NCI-H1105 treated with DMSO at 0.1 percent for 48 hours (cell line): ENCODE data around the gene SOX10.
"Not testable (repeated sequence)": the region's sequence is repeated elsewhere in the genome, so short reads cannot be mapped to it uniquely, and the experiment has no call there.

Experiments
- DNase-seq: peaks from one replicate; lab custom pipeline; 2025; lab: John Stamatoyannopoulos, UW

The SOX10 gene

DNA sequence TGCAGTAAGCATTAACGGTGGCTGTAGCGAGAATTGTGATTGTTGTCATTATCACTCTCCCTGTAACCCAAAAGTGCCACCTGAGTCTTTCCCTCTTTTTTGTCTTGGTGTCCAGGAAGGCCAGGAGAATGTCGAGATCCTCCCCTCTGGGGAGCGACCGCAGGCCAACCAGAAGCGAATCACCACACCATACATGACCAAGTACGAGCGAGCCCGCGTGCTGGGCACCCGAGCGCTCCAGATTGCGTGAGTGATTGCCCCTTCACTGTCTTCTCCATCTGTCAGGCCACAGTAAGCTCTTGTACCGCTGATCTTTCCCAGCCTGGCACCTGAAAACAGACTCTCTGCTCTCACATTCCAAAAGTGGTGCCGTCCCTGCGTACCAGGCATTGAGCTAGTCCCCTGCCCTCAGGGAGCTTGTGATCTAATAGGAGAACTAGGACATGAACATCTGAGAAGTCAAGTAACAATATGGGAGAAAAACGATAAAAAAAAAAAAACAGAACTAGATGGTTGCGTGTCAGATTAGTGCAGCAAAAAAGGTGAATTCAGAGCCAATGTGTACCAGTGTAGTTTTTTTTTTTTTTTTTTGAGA lies 25.0 kb downstream of the SOX10 start:
- DNase-seq: no peak

DNA sequence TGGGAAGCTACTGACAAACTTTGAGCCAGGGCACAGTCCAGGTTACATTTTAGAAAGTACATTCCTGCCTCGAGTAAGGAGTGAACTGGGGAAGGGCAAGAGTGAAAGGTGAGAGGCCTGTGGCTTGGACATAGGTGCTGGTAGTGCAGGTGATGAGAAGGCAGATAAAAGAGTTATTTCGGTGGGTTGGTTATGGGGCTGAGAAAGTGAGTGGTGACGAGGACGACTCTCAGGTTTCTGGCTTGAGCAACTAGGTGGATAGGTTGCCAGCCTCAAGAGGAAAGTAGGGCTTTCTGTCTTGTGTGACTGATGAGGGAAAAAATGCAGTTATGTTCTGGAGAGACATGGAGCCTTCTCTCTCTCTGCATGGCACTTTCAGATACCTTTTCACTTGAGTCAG lies 27.1 kb downstream of the SOX10 start:
- DNase-seq: no peak

DNA sequence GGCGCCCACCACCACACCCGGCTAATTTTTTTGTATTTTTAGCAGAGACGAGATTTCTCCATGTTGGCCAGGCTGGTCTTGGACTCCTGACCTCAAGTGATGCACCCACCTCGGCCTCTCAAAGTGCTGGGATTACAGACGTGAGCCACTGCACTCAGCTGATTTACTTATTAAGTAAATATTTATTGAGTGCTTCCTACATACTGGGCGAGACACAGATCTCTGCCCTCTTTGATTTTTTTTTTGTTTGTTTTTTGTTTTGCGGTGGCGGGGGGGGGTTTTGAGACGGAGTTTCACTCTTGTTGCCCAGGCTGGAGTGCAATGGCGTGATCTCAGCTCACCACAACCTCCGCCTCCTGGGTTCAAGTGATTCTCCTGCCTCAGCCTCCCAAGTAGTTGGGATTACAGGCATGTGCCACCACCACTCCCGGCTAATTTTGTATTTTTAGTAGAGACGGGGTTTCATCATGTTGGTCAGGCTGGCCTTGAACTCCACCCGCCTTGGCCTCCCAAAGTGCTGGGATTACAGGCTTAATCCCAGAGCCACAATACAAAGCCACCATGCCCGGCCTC lies 28.4 kb downstream of the SOX10 start:
- DNase-seq: not testable (repeated sequence)

- no peak for DNase-seq
These were observed 29.7 kb downstream of the SOX10 start for GRCh38 chr22:37954686-37955085.

DNA sequence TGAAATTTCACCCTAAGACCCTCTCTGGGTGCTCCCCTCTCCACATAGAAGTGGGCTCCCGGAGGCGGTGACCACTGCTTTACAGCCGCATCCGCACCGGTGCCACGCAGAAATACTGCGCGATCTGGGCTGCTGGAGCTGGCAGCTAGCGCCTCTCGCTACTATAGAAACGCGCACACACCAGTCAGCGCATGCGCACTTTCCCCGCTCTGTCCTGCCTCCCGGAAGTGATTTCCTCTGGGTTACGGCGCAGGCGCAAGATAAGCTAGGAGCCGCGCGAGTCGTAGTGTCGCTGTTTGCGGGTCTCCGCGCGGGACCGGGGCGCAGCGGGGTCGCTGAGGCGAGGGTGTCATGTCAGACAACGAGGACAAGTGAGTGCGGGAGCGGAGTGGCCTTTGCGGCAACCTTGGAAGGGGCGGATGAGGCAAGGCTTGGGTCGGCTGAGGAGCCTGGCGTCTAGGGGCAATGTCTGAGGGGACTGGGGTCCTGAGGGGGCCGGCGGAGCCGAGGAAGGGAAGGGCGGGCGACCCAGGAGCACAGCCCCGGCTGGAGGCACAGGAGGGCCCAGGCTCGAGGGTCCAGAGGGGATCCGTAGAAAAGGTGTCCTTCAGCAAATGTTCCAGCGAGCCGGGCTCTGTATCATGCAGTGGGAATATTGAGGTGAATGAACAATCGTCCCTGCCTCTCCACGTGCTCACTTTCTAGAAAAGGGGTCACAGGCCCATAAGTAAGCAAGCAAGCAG lies 30.7 kb downstream of the SOX10 start, which contains the start of the genes C22orf23 and POLR2F:
Gene C22orf23, minus strand, starts transcription at position 165 of the 743 bp plus-strand sequence. CDS start 452 bp downstream, outside the sequence.
Gene POLR2F, plus strand, starts transcription at position 263 of the 743 bp plus-strand sequence. Its CDS starts 89 bp downstream, at position 352.
- DNase-seq: peak; percentile 87

GRCh38 chr22:37953062-37953436 lies 31.3 kb downstream of the SOX10 start:
- DNase-seq: no peak

GRCh38 chr22:37952629-37953028 lies 31.7 kb downstream of the SOX10 start:
- DNase-seq: not testable (repeated sequence)

DNA sequence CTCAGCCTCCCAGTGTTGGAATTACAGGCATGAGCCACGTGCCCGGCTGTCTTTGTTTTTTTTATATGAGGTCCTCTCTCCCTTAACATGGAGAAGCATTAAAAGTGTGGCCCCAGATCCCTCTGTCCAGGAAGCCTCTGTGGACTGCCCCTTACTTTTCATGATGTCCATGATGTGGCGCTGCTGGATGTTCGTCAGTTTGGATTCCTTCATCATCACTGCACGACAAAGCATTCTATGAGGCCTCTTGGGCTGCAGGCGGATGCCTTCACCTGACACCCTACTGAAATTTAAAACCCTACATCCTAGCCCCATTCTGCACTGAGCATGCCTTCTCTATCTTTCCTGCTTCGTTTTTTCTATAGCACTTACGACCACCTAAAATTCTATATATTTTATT lies 33.0 kb downstream of the SOX10 start:
- DNase-seq: no peak

DNA sequence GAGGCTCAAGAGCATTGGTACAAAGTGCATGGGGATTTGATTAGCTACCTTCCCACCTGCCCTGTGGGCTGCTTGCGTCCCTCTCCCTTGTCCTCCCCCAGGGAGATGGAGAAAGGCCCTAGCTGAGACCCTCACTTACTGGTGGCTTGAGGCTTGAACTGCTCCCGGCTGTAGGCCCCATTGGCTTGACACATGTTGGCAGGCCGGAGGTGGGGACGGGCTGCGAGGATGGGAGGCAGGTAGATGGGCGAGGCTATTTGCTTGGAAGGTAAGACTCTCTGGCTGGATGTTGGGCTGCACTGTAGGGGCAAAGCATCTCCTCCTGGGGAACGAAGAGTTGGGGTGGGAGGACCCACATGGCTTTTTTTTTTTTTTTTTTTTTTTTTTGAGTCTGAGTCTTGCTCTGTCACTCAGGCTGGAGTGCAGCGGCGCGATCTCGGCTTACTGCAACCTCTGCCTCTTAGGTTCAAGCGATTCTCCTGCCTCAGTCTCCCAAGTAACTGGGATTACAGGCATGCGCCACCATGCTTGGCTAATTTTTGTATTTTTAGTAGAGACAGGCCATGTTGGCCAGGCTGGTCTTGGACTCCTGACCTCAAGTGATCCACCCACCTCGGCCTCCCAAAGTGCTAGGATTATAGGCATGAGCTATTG lies 37.1 kb downstream of the SOX10 start:
- not testable (repeated sequence) for DNase-seq

- not testable (repeated sequence) for DNase-seq
These were observed 39.9 kb downstream of the SOX10 start for GRCh38 chr22:37944423-37944822.

- DNase-seq: no peak
These were observed 40.5 kb downstream of the SOX10 start for GRCh38 chr22:37943825-37944198.

DNA sequence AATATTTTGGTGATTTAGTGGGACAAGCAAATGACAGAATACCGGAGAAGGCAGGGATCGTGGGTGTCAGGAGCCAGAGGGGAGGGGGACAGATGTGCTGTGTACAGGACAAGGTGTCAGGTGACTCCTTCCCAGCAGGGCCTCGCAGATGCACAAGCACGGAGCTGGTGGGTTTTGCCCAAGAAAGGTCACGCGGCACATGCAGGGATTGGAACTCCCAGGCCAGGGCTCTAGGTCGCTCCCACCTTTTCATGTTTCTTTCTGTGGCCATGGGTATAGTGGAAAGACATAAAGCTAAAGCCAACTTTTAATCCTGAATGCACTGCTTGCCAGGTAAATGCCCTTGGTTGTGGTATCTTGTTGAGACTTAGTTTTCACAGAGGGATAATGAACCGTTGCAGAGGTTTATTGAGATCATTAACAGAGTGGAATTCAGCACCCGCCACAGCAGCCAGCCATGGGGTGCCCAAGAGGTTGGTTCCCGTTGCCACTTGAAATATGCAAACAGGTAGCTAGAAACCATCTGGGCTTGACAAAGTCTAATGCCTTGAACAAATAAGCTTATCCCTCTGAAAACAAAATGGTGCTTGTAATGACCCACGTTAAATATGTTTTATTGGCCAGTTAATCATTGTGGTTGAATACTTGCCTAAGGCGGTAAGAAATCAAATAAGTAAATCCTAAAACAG lies 41.1 kb downstream of the SOX10 start:
- no peak for DNase-seq

- no peak for DNase-seq
These were observed 42.2 kb downstream of the SOX10 start for GRCh38 chr22:37942133-37942532.

GRCh38 chr22:37940698-37941376 lies 43.5 kb downstream of the SOX10 start:
- DNase-seq: no peak

DNA sequence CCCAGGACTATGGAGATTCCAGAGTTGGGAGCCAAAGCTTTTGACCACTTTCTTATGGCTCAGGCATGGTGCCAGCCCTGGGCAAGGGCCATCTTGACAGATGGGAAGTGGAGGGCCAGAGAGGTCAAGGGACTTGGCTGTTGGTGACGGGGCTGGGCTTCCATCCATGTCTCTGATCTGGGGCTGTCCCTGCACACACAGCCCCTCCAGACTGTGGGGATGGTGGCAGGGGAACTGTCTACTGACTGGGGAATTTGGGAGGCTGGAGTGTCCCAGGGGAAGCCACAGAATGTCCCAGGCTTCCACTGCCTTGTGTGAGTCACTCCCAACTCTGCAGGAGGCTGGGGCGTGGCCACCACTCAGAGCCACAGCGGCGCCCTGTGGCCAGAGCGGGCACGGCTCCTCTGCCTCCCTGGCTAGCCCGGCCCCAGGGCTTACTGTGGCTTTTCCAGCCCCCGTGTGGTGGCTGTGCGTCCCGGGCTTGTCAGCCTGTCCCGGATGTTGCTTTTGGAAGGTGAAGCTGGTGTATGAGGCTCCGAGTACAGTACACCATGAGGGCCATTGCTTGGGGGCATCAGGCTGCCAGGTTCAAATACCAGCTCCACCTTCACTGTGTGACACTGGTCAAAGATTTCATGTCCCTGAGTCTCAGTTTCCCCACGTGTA lies 50.5 kb downstream of the SOX10 start:
- DNase-seq: peak; percentile 18

DNA sequence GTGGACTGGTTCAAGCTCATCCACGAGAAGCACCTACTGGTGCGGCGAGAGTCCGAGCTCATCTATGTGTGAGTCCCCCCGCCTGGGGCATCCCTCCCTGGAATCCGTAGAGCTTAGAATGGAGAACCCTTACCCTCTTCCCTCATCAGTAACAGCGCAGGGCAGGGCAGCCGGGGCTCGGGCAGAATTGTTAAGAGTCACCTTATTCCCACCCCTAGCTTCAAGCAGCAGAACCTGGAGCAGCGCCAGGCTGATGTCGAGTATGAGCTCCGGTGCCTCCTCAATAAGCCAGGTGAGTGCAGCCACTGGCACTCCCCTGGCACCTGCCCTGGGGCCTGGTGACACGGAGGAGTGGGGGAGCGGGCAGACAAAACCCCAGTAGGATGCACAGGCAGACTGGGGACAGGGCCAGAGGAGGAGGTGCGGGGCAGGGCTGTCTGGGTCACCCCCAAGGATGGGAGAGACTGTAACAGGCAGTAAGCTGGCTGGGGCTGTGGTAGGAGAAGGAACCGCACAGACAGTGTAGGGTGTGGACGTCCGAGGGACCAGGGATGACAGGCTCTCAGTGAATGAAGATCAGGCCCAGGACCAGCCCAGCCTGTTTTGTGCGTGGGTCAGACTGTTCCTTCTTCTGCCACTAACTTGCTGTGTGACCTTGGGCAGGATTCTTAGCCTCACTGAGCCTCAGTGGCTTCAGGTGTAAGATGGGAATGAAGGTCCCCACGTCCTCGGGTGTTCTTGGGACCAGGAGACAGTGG lies 51.4 kb downstream of the SOX10 start:
- DNase-seq: peak; percentile 57

- DNase-seq: no peak
These were observed 52.0 kb downstream of the SOX10 start for GRCh38 chr22:37932401-37932800.

- no peak for DNase-seq
These were observed 52.4 kb downstream of the SOX10 start for GRCh38 chr22:37931893-37932389.

DNA sequence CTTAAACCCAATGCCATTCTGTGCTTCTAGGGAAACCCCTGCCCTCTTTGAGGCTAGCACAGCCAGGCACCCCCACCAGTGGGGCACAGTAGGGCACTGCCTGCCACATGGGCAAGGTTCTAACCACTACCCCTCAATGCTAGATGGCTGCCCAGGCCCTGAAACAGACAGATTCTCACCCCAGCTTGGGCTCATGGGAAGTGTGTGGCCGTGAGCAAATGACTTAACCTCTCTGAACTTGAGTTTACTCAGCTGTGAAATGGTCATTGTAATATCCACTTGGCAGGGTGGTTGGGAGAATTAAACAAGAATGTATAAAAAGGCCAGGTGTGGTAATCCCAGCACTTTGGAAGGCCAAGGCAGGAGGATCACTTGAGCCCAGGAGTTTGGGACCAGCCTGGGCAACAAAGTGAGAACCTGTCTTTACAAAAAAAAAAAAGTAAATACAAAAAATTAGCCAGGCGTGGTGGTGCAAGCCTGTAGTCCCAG lies 53.4 kb downstream of the SOX10 start:
- no peak for DNase-seq
